AG04449 (cell line): ENCODE results near the gene GALNT7.

Experiments
- CTCF ChIA-PET: fragments of 350-600 bp; formaldehyde crosslinking; extraction: SDS; loops from one replicate; lab custom pipeline; 2021; ENCODE audit warnings: antibody characterized with exemption; lab: Yijun Ruan, JAX
- POLR2A ChIA-PET: fragments of 400-600, 350-600 bp; formaldehyde crosslinking; extraction: SDS; loops from one replicate; lab custom pipeline; 2020; ENCODE audit warnings: antibody characterized with exemption, inconsistent platforms; lab: Yijun Ruan, JAX
- DNase-seq: peaks from one replicate; pipeline ENCODE4 v3.0.0-alpha.2; 2010; ENCODE audit warnings: low read depth, low spot score
- H3K4me3 ChIP-seq: 2 replicates; pipeline ENCODE4 v1.5.1; 2011; ENCODE audit warnings: low read depth, mild to moderate bottlenecking, control low read depth, low read length
- CTCF ChIP-seq: IDR thresholded peaks from one replicate; pipeline ENCODE4 v1.5.1; 2011; ENCODE audit warnings: mild to moderate bottlenecking, moderate library complexity, low read length, control low read depth, inconsistent platforms; ENCODE audit not compliant: insufficient read depth; ENCODE audit errors: missing control alignments

Gene GALNT7

GRCh38 chr4:173330590-173330989, 162.0 kb downstream of the GALNT7 start:
- H3K4me3 ChIP-seq = no peak overlapping the region
- ChIA-PET POLR2A (no interaction called here), CTCF (interaction anchor here (0.8 to 7.6 kb wide), 11 partner anchors 11 to 164 kb away, joined by 3 to 68 read pairs (median 3); no protein-coding TSS in a partner anchor)
- TF ChIP-seq CTCF = no peak
- DNase-seq = no peak

- no peak for TF ChIP-seq CTCF
- CTCF ChIA-PET = interaction anchor here (1.9 to 7.6 kb wide), 3 partner anchors 12 to 86 kb away, joined by 5 to 68 read pairs (median 9); no protein-coding TSS in a partner anchor
- POLR2A ChIA-PET = no interaction called here
- DNase-seq = no peak
- H3K4me3 ChIP-seq = peak overlapping the region; percentile 98
These were observed 163.4 kb downstream of the GALNT7 start for GRCh38 chr4:173332021-173332487.

- ChIA-PET CTCF (interaction anchor here (0.7 to 7.6 kb wide), 9 partner anchors 13 to 161 kb away, joined by 3 to 68 read pairs (median 4); no protein-coding TSS in a partner anchor), POLR2A (interaction anchor here (1.3 to 4.0 kb wide), 4 partner anchors 14 to 92 kb away, joined by 3 to 52 read pairs (median 5); partner anchors contain the start of gene SAP30)
- peak overlapping the region; percentile 98 for H3K4me3 ChIP-seq
- DNase-seq = no peak
- TF ChIP-seq CTCF = no peak
These were observed 164.5 kb downstream of the GALNT7 start for GRCh38 chr4:173332963-173333657.

- TF ChIP-seq CTCF = no peak
- no peak for DNase-seq
- CTCF ChIA-PET = interaction anchor here (1.0 to 7.6 kb wide), 9 partner anchors 14 to 161 kb away, joined by 3 to 68 read pairs (median 4); no protein-coding TSS in a partner anchor
- H3K4me3 ChIP-seq = peak overlapping the region; percentile 98
- POLR2A ChIA-PET = interaction anchor here (0.6 to 4.0 kb wide), 10 partner anchors 12 to 189 kb away, joined by 3 to 52 read pairs (median 4); partner anchors contain the start of gene SAP30
These were observed 165.1 kb downstream of the GALNT7 start for GRCh38 chr4:173333658-173334084.

- ChIA-PET CTCF (interaction anchor here (0.9 to 7.6 kb wide), 9 partner anchors 14 to 321 kb away, joined by 3 to 68 read pairs (median 4); no protein-coding TSS in a partner anchor), POLR2A (interaction anchor here (0.5 to 4.0 kb wide), 19 partner anchors 9 to 193 kb away, joined by 3 to 52 read pairs (median 4); partner anchors contain the start of gene SAP30)
- peak; percentile 100 for DNase-seq
- TF ChIP-seq CTCF = no peak
- H3K4me3 ChIP-seq = peak within 1 kb of the TSS; percentile 98
These were observed 165.7 kb downstream of the GALNT7 start, which contains the start of gene HMGB2 for GRCh38 chr4:173334085-173334890. HMGB2 (minus strand) TSS chr4:173334358; CDS start chr4:173333649, 709 bp downstream.
